Breast epithelium (tissue), 3 donors: ENCODE data around the gene ZCRB1.

Experiments
- CTCF ChIP-seq, 3 donors: fragments of 450-650 bp; IDR thresholded peaks; one replicate each; pipeline ENCODE4 v1.5.1; 2016 to 2017; ENCODE audit warnings: antibody characterized with exemption in 3 of 3, mild to moderate bottlenecking in 3 of 3, moderate library complexity in 3 of 3
- POLR2A ChIP-seq: fragments of 450-650 bp; IDR thresholded peaks from one replicate; pipeline ENCODE4 v1.6.1; 2016; ENCODE audit warnings: antibody characterized with exemption, mild to moderate bottlenecking, moderate library complexity
- POLR2AphosphoS5 ChIP-seq, 3 donors: sonication (generic); formaldehyde crosslinking; IDR thresholded peaks; one replicate each; pipeline ENCODE4 v1.6.1; 2017; ENCODE audit warnings: antibody characterized with exemption in 3 of 3

GRCh38 chr12:42326541-42327226, 790 bp upstream of the ZCRB1 start:
- TF ChIP-seq CTCF (IDR thresholded peaks at IDR 0.05) (no peak), POLR2AphosphoS5 (IDR thresholded peaks at IDR 0.05) (no peak), POLR2A (no peak)
